ENCODE measurements around the gene CYP19A1. TPM values are rescaled to one million over a fixed set of nuclear protein-coding genes. Genes with fewer than 3 reads are reported as not detected.
"Not testable (repeated sequence)": the region's sequence is repeated elsewhere in the genome, so short reads cannot be mapped to it uniquely, and the experiment has no call there.

The CYP19A1 gene
- total RNA-seq, 1 experiment from 2014 or later, result 0.77 TPM

DNA sequence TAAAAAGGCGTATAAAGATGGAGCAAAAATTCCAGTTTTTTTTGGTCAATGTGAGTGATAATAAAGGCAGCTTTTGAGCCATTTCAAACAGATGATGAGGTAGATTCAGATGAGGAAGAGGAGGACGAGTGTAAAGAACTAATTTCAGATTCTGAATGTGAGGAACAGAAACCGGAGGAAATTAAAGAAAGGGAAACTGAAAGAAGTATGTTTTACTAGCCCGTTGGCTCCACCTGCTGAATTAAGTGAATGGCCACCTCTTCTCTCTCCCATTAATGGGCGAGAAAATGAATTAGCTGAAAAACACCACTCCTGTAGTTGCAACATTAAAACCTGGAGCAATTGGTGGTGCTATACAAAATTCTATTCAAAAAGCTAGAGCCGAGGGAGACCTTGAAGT is 55.4 kb downstream of the CYP19A1 start:
- no peak for DNase-seq
- Mint-ChIP-seq H3K4me3 (ENCODE audit: unreplicated experiment) (no peak overlapping the region), H3K27ac (ENCODE audit: unreplicated experiment) (no peak overlapping the region), H3K4me1 (ENCODE audit: low read depth, unreplicated experiment) (peaks cover 8% of the 10 kb centered on the region), H3K36me3 (ENCODE audit: insufficient read depth, unreplicated experiment) (peaks cover 5% of the 10 kb centered on the region), H3K27me3 (ENCODE audit: insufficient read depth, unreplicated experiment) (no peaks in the 10 kb centered on the region), H3K9me3 (ENCODE audit: unreplicated experiment) (peaks cover 24% of the 10 kb centered on the region)
- intact Hi-C loops (cut with micrococcal nuclease; ENCODE audit: unreplicated experiment), result no loop called here
- Histone ChIP-seq H3K27me3 (replicated peaks; ENCODE audit: control insufficient read depth, insufficient read depth, low read length) (no peaks in the 10 kb centered on the region), H3K4me1 (peaks cover 19% of the 10 kb centered on the region), H3K36me3 (ENCODE audit: control insufficient read depth, insufficient read depth, low read length) (no peaks in the 10 kb centered on the region), H3K4me3 (ENCODE audit: low read depth, low read length) (no peak overlapping the region), H3K9me3 (no peaks in the 10 kb centered on the region)
- ChIA-PET CTCF (interaction anchor here (1.1 kb wide), 1 partner anchor 100 kb away, joined by 4 read pairs; no protein-coding TSS in a partner anchor), POLR2A (no interaction called here)
- no TSS peak for BruUV-seq (replicated peaks)
- TF ChIP-seq, protein P1, sequence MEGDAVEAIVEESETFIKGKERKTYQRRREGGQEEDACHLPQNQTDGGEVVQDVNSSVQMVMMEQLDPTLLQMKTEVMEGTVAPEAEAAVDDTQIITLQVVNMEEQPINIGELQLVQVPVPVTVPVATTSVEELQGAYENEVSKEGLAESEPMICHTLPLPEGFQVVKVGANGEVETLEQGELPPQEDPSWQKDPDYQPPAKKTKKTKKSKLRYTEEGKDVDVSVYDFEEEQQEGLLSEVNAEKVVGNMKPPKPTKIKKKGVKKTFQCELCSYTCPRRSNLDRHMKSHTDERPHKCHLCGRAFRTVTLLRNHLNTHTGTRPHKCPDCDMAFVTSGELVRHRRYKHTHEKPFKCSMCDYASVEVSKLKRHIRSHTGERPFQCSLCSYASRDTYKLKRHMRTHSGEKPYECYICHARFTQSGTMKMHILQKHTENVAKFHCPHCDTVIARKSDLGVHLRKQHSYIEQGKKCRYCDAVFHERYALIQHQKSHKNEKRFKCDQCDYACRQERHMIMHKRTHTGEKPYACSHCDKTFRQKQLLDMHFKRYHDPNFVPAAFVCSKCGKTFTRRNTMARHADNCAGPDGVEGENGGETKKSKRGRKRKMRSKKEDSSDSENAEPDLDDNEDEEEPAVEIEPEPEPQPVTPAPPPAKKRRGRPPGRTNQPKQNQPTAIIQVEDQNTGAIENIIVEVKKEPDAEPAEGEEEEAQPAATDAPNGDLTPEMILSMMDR (IDR thresholded peaks at IDR 0.05; ENCODE audit: insufficient read depth in 1 of 2, low read depth in 1 of 2, low read length in 1 of 2, severe bottlenecking in 1 of 2, unreplicated experiment in 1 of 2), result no peak

DNA sequence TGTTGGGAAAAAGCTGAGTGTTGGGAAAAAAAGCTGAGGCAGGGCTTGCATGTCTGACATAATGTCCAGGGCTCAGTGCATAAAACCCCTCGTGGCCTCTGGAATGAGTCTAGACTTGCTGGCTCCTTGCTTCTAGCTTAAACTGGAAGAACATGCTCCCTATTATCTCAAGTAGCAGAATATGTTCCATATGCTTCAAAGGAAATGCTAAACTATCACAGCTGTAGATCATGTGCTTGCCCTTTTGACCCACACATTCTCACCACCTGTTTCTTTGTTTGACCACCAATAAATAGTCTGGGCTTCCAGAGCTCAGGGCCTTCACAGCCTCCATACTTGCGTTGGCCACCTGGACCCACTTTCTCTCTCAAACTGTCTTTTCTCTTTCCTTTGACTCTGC is 56.2 kb downstream of the CYP19A1 start:
- Mint-ChIP-seq H3K9me3 (ENCODE audit: unreplicated experiment) (peaks cover 24% of the 10 kb centered on the region), H3K27ac (ENCODE audit: unreplicated experiment) (peak overlapping the region; percentile 0)
- BruUV-seq (replicated peaks); H3K27me3 Mint-ChIP-seq (ENCODE audit: insufficient read depth, unreplicated experiment); H3K36me3 Mint-ChIP-seq (ENCODE audit: insufficient read depth, unreplicated experiment); H3K4me1 Mint-ChIP-seq (ENCODE audit: low read depth, unreplicated experiment); H3K4me3 ChIP-seq (ENCODE audit: low read depth, low read length); H3K36me3 ChIP-seq (ENCODE audit: control insufficient read depth, insufficient read depth, low read length); H3K9me3 ChIP-seq; H3K4me3 Mint-ChIP-seq (ENCODE audit: unreplicated experiment); H3K27me3 ChIP-seq (replicated peaks; ENCODE audit: control insufficient read depth, insufficient read depth, low read length); intact Hi-C loops (cut with micrococcal nuclease; ENCODE audit: unreplicated experiment); POLR2A ChIA-PET: not testable (repeated sequence)
- H3K4me1 ChIP-seq, result peaks cover 11% of the 10 kb centered on the region
- CTCF ChIA-PET, result interaction anchor here (0.6 to 1.1 kb wide), 2 partner anchors 101 to 117 kb away, joined by 3 to 4 read pairs; no protein-coding TSS in a partner anchor
- DNase-seq, result peak in 1 of 2 experiments; percentile 29

DNA sequence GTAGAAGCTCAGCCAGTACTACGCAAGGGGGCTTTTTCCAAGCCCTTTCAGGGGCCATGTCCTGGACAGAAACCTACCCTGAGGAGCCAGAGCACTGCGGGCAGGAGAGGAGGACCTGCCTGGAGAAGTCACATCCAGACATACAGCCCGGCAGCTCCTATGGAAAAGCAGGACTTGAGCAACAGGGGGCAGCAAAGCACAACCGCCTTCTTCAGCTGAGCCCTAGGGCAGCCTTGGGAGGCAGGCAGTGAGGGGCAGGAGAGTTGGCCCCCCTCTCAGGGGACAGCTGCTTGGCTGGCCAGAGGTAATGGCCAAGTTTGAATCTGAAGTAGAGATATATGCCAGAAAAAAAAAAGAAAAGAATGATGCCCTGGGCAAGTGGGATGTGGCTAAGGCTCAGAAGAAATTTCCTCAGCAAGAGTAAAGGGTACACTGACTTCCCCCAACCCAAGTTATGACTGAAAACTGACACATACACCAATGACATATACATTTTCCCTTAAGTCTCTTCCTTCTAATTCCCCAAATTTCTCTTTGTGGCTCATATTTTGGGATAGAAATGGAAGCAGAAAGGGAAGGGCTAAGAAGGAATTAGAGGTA is 56.9 kb downstream of the CYP19A1 start:
- Histone ChIP-seq H3K4me1 (peaks cover 3% of the 10 kb centered on the region; the same call in 1 of the 2 replicates), H3K4me3 (ENCODE audit: low read depth, low read length) (no peak overlapping the region), H3K27me3 (replicated peaks; ENCODE audit: control insufficient read depth, insufficient read depth, low read length) (no peaks in the 10 kb centered on the region), H3K36me3 (ENCODE audit: control insufficient read depth, insufficient read depth, low read length) (no peaks in the 10 kb centered on the region), H3K9me3 (no peaks in the 10 kb centered on the region)
- intact Hi-C loops (cut with micrococcal nuclease; ENCODE audit: unreplicated experiment), result loop anchor here (1.0 kb wide), 1 partner anchor 100 kb away; no protein-coding TSS in a partner anchor
- BruUV-seq (replicated peaks), result no TSS peak
- ChIA-PET CTCF (interaction anchor here (1.0 kb wide), 1 partner anchor 119 kb away, joined by 3 read pairs; no protein-coding TSS in a partner anchor), POLR2A (interaction anchor here (0.7 kb wide), 1 partner anchor 120 kb away, joined by 4 read pairs; no protein-coding TSS in a partner anchor)
- Mint-ChIP-seq H3K27me3 (ENCODE audit: insufficient read depth, unreplicated experiment) (no peaks in the 10 kb centered on the region), H3K9me3 (ENCODE audit: unreplicated experiment) (peaks cover 22% of the 10 kb centered on the region), H3K36me3 (ENCODE audit: insufficient read depth, unreplicated experiment) (peaks cover 5% of the 10 kb centered on the region), H3K27ac (ENCODE audit: unreplicated experiment) (no peak overlapping the region), H3K4me3 (ENCODE audit: unreplicated experiment) (no peak overlapping the region), H3K4me1 (ENCODE audit: low read depth, unreplicated experiment) (peaks cover 3% of the 10 kb centered on the region)
- TF ChIP-seq, protein P1 (IDR thresholded peaks at IDR 0.05; ENCODE audit: insufficient read depth in 1 of 2, low read depth in 1 of 2, low read length in 1 of 2, severe bottlenecking in 1 of 2, unreplicated experiment in 1 of 2), result no peak
- peak in 1 of 2 experiments; percentile 51 for DNase-seq

Data from Caco-2 (cell line).